T-cell (primary cell): ENCODE results near the gene DDX11. TPM values are rescaled to one million over a fixed set of nuclear protein-coding genes. Genes with fewer than 3 reads are reported as not detected.
"Not testable (repeated sequence)": the region's sequence is repeated elsewhere in the genome, so short reads cannot be mapped to it uniquely, and the experiment has no call there.

ENCODE experiments used
- ATAC-seq, 4 experiments: fragments of 200-7000 bp in 3 of 4; fragments of 150-1000 bp in 1 of 4; cut with Tn5 transposase; replicated peaks in 1 of 4; 1 replicate in 3 of 4; 2 replicates in 1 of 4; pipeline ENCODE4 v1.10.0; 2021; ENCODE audit warnings: moderate library complexity in 3 of 4, mild to moderate bottlenecking in 2 of 4, moderate number of reproducible peaks in 1 of 4
- CTCF ChIA-PET, 2 donors: fragments of 300-600 bp; sonication (Branson Sonifier 250); formaldehyde crosslinking; loops; one replicate each; lab custom pipeline; 2022; ENCODE audit warnings: antibody characterized with exemption in 2 of 2; lab: Charles Lee
- POLR2A ChIA-PET, 2 donors: fragments of 300-600 bp; sonication (Branson Sonifier 250); formaldehyde crosslinking; loops; one replicate each; lab custom pipeline; 2022; ENCODE audit warnings: antibody characterized with exemption in 2 of 2; lab: Charles Lee
- DNase-seq, 35 experiments: peaks; one replicate each; pipeline versions ENCODE4 v3.0.0 to v3.0.0-alpha.2; 2013 to 2023
- H3K27ac ChIP-seq: one replicate; pipeline ENCODE4 v1.5.1; 2013; ENCODE audit warnings: low read length
- H3K27me3 ChIP-seq, 2 experiments: replicated peaks in 1 of 2; 1 replicate in 1 of 2; 2 replicates in 1 of 2; pipeline versions ENCODE4 v1.6.1 to v1.7.0; 2013; ENCODE audit warnings: low read length in 1 of 2, mixed read lengths in 1 of 2; ENCODE audit not compliant: control insufficient read depth in 2 of 2, insufficient read depth in 2 of 2; ENCODE audit errors: extremely low read depth in 1 of 2
- H3K36me3 ChIP-seq, 2 donors: 1 replicate in 1 of 2; 2 replicates in 1 of 2; pipeline versions ENCODE4 v1.6.1 to v1.7.0; 2013; ENCODE audit warnings: low read length in 1 of 2; ENCODE audit not compliant: control insufficient read depth in 2 of 2, insufficient read depth in 1 of 2; ENCODE audit errors: extremely low read depth in 1 of 2
- H3K4me1 ChIP-seq, 2 experiments: 1 replicate in 1 of 2; 2 replicates in 1 of 2; pipeline versions ENCODE4 v1.6.1 to v1.7.0; 2013; ENCODE audit warnings: low read length in 2 of 2, mixed read lengths in 1 of 2; ENCODE audit not compliant: insufficient read depth in 2 of 2, control insufficient read depth in 1 of 2; ENCODE audit errors: extremely low read depth in 1 of 2
- H3K4me3 ChIP-seq, 2 donors: 1 replicate in 1 of 2; 2 replicates in 1 of 2; pipeline versions ENCODE4 v1.5.1 to v1.7.0; 2013; ENCODE audit warnings: mild to moderate bottlenecking in 2 of 2, low read length in 1 of 2, moderate library complexity in 1 of 2; ENCODE audit not compliant: control insufficient read depth in 1 of 2; ENCODE audit errors: extremely low read depth in 1 of 2
- H3K9me3 ChIP-seq: 2 replicates; pipeline ENCODE4 v1.7.0; 2013
- H3K27ac Mint-ChIP-seq, 2 donors: one replicate each; pipeline ENCODE4 v1.8.0; 2020 to 2021; ENCODE audit warnings: mild to moderate bottlenecking in 2 of 2, mixed read lengths in 2 of 2
- H3K27me3 Mint-ChIP-seq, 2 donors: one replicate each; pipeline ENCODE4 v1.8.0; 2021 to 2022; ENCODE audit warnings: mixed read lengths in 2 of 2
- H3K36me3 Mint-ChIP-seq: one replicate; pipeline ENCODE4 v1.8.0; 2021; ENCODE audit warnings: mixed read lengths
- H3K4me1 Mint-ChIP-seq, 3 donors: one replicate each; pipeline ENCODE4 v1.8.0; 2020 to 2022; ENCODE audit warnings: mixed read lengths in 3 of 3, mild to moderate bottlenecking in 1 of 3
- H3K4me3 Mint-ChIP-seq, 3 donors: one replicate each; pipeline ENCODE4 v1.8.0; 2020 to 2022; ENCODE audit warnings: mild to moderate bottlenecking in 3 of 3, mixed read lengths in 3 of 3, moderate library complexity in 3 of 3
- H3K9me3 Mint-ChIP-seq, 3 donors: one replicate each; pipeline ENCODE4 v1.8.0; 2020 to 2022; ENCODE audit warnings: mixed read lengths in 3 of 3
- WGBS: methylation state at CpG from one replicate; pipeline ENCODE4 v1.1.5; 2013; ENCODE audit warnings: missing lambda C conversion rate; ENCODE audit not compliant: insufficient coverage; 5-methylcytosine and 5-hydroxymethylcytosine counted together
- total RNA-seq, 35 experiments: library from RNA in 6 of 35; stranded (reverse) in 6 of 35; fragments of 120-200 nt in 1 of 35; gene quantifications; one replicate each; pipeline versions ENCODE4 v1.2.1 to v1.2.4 and lab custom pipeline; 2013 to 2026

The DDX11 gene
- total RNA-seq, 5 donors from 2014 or later (not counting 1 experiment from before 2014, with no cell fraction given): 80.9 to 123 (median 108) TPM

- H3K27ac Mint-ChIP-seq, DNase-seq, H3K4me3 Mint-ChIP-seq, H3K27ac ChIP-seq, CTCF ChIA-PET, H3K4me1 Mint-ChIP-seq, H3K27me3 ChIP-seq, POLR2A ChIA-PET, ATAC-seq, H3K4me3 ChIP-seq, H3K9me3 Mint-ChIP-seq, H3K4me1 ChIP-seq, H3K9me3 ChIP-seq, H3K27me3 Mint-ChIP-seq: not testable (repeated sequence)
- 80% methylated on average over 1 of the region's 14 CpGs for WGBS
- peaks cover 22% of the 10 kb centered on the region for H3K36me3 Mint-ChIP-seq
- H3K36me3 ChIP-seq: peaks cover 4 to 17% of the 10 kb centered on the region in 2 donors
Measured at GRCh38 chr12:31104773-31105172, 31.1 kb downstream of the DDX11 start.

DNA sequence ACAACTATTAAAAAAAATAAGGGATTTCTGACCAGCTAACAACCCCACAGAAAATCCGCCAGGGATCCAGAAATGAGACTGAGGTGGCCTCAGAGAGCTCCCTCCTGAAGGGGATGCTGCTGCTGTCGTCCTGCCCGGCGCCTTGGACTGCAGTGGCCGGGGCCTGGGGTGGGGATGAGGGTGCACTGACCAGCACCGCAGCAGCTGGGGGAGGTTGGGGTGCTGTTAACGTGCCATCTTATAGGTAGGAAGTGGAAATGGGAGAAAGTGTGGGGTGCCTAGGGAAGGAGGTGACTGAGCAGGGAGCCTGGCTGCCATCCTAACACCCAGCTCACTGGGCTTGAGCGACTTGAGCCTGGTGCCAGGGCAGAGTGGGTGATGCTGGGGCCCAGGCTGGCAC lies 32.0 kb downstream of the DDX11 start:
- POLR2A ChIA-PET: no interaction called here
- H3K27ac ChIP-seq: no peak overlapping the region
- no peaks in the 10 kb centered on the region for H3K9me3 ChIP-seq
- ATAC-seq (no peak), DNase-seq (no peak)
- H3K4me3 ChIP-seq: no peak overlapping the region
- Mint-ChIP-seq H3K27me3 (no peaks in the 10 kb centered on the region), H3K27ac (no peak overlapping the region), H3K36me3 (peaks cover 22% of the 10 kb centered on the region), H3K9me3 (no peaks in the 10 kb centered on the region), H3K4me1 (no peaks in the 10 kb centered on the region), H3K4me3 (no peak overlapping the region)
- CTCF ChIA-PET: no interaction called here
- H3K36me3 ChIP-seq: peaks cover 4 to 16% of the 10 kb centered on the region in 2 donors
- no peaks in the 10 kb centered on the region for H3K4me1 ChIP-seq
- H3K27me3 ChIP-seq: peaks cover 0 to 5% of the 10 kb centered on the region in 2 experiments
- WGBS: 83% methylated on average over 2 of the region's 8 CpGs

DNA sequence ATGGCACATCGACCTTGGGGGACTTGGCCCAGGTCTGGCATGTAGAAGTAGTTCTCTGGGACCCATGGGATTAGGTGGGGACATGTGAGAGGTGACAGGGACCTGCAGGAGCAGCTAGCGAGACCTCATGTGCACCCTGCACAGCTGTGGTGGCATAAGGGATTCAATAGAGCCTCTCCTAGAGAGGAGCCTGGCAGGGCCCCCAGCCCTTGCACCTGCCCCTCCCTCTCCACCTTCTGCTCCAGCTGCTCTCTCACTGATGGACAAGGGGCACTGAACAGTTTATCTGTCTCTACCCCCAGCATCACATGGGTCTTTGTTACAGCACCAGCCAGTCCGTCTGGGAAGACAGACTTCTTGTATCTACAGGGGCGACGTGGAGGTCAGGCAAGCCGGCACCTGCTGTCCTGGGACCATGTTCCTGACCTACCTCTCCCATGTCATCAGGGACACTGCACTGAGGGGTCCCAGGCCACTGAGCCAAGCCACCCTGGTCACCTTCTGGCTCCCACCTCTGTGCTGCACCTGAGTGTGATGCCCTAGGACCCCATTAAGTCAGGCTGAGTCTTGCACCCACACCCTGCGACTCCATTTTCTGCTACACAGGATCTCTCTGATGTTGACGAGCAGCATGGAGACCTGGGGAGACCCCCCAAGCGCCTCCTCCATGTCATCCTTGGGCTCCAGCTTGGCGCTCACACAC lies 32.6 kb downstream of the DDX11 start:
- Histone ChIP-seq H3K27me3 (peaks cover 0 to 5% of the 10 kb centered on the region in 2 experiments), H3K4me3 (no peak overlapping the region), H3K36me3 (peaks cover 4 to 10% of the 10 kb centered on the region in 2 donors), H3K27ac (no peak overlapping the region), H3K4me1 (no peaks in the 10 kb centered on the region), H3K9me3 (no peaks in the 10 kb centered on the region)
- CTCF ChIA-PET: no interaction called here
- peaks cover 18% of the 10 kb centered on the region for H3K36me3 Mint-ChIP-seq
- H3K27me3 Mint-ChIP-seq: peaks cover 2 to 4% of the 10 kb centered on the region in 2 donors
- H3K4me3 Mint-ChIP-seq: no peak overlapping the region
- 81% methylated on average over 6 of the region's 10 CpGs for WGBS
- H3K27ac Mint-ChIP-seq: no peak overlapping the region
- H3K9me3 Mint-ChIP-seq: no peaks in the 10 kb centered on the region
- no peaks in the 10 kb centered on the region for H3K4me1 Mint-ChIP-seq
- ATAC-seq (peak in 1 of 4 experiments; percentile 9), DNase-seq (no peak)
- POLR2A ChIA-PET: no interaction called here

DNA sequence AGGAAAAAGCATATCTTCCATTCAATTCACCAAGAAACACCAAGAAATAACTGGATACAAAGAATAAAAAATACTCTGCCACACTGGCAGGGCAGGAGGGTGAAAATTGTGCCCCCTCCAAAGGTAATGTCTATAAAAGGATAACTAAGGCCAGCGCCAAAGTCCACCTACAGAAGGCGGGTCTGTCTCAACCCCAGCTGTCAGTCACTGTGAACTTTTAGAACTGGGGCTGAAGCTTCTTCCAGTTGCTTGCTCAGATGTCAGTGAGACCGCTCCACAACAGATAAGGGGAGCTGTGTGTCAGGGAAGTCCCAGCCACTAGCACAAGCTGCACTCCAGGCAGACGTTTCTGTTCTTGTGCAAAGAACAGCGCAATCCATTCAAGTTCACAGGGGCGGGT lies 36.1 kb downstream of the DDX11 start:
- WGBS: 89% methylated on average over 2 of the region's 6 CpGs
- H3K4me3 ChIP-seq, H3K4me1 ChIP-seq, H3K4me1 Mint-ChIP-seq, H3K27ac ChIP-seq, CTCF ChIA-PET, H3K27ac Mint-ChIP-seq, H3K9me3 Mint-ChIP-seq, H3K27me3 Mint-ChIP-seq, H3K36me3 Mint-ChIP-seq, H3K27me3 ChIP-seq, ATAC-seq, DNase-seq, POLR2A ChIA-PET, H3K36me3 ChIP-seq, H3K9me3 ChIP-seq, H3K4me3 Mint-ChIP-seq: not testable (repeated sequence)

GRCh38 chr12:31110263-31110662 lies 36.6 kb downstream of the DDX11 start:
- H3K9me3 Mint-ChIP-seq: not testable (repeated sequence)

DNA sequence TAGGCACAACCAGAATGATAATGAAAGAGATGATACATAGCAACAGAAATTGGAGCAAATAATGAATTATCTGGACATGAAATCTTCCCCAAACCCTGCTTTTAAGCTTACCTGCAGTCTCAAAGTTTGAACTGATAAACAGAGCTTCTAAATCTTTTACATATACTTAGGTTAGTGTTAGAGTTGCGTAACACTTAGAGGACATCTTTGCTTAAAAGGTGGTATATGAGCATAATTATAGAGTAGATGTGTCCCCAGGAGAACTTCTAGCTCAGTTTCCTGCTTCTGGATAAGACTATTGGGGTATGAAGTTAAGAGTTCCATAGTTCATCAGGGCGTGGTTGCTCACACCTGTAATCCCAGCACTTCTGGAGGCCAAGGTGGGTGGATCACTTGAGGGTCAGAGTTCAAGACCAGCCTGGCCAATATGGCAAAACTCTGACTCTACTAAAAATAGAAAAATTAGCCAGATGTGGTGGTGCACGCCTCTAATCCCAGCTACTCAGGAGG lies 41.5 kb downstream of the DDX11 start:
- DNase-seq, H3K36me3 ChIP-seq, H3K4me3 ChIP-seq, CTCF ChIA-PET, ATAC-seq, H3K4me3 Mint-ChIP-seq, H3K36me3 Mint-ChIP-seq, H3K9me3 ChIP-seq, H3K9me3 Mint-ChIP-seq, H3K27ac Mint-ChIP-seq, H3K27ac ChIP-seq, POLR2A ChIA-PET: not testable (repeated sequence)
- no CpG with 5 or more reads among the region's 3 CpGs for WGBS
- Mint-ChIP-seq H3K27me3 (peaks cover 6 to 21% of the 10 kb centered on the region in 2 donors), H3K4me1 (peaks cover 6 to 14% (median 11%) of the 10 kb centered on the region in 3 donors)
- Histone ChIP-seq H3K27me3 (peaks cover 0 to 36% of the 10 kb centered on the region in 2 experiments), H3K4me1 (peaks cover 6 to 32% of the 10 kb centered on the region in 2 experiments)

More at GRCh38 chr12:31110263-31110662, 36.6 kb downstream of the DDX11 start:
- H3K4me1 ChIP-seq, H3K27me3 ChIP-seq, ATAC-seq, H3K27ac Mint-ChIP-seq, H3K36me3 Mint-ChIP-seq, POLR2A ChIA-PET, H3K27ac ChIP-seq, H3K4me3 ChIP-seq, H3K9me3 ChIP-seq, H3K36me3 ChIP-seq, CTCF ChIA-PET, H3K4me3 Mint-ChIP-seq, H3K27me3 Mint-ChIP-seq, H3K4me1 Mint-ChIP-seq, DNase-seq: not testable (repeated sequence)
- no CpG with 5 or more reads among the region's 5 CpGs for WGBS
